ENCODE data around the gene CCDC60. TPM values are rescaled to one million over a fixed set of nuclear protein-coding genes. Genes with fewer than 3 reads are reported as not detected.

Gene CCDC60
- total and polyA plus RNA-seq, 8 donors, result 4.1 TPM; not detected in 7

DNA sequence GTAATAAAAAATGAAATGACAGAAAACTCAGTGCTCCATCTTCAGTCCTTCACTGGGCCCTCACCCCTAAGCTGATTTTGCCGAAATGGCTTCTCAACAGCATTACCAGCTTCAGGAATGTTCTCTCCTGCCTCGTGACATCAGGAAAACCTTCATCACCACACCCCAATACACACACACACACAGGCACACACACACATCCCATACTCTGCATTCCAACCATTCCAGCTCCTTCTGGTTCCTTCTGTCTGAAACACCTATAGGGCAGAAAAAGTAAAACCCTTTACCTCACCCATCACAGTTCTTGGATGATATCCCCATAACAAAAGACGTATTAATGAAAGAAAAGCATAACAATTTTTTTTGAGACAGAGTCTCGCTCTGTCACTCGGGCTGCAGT lies 75.9 kb downstream of the CCDC60 start:
- no peak for TF ChIP-seq POLR2AphosphoS5 (IDR thresholded peaks at IDR 0.05)
- TF ChIP-seq, protein P1, sequence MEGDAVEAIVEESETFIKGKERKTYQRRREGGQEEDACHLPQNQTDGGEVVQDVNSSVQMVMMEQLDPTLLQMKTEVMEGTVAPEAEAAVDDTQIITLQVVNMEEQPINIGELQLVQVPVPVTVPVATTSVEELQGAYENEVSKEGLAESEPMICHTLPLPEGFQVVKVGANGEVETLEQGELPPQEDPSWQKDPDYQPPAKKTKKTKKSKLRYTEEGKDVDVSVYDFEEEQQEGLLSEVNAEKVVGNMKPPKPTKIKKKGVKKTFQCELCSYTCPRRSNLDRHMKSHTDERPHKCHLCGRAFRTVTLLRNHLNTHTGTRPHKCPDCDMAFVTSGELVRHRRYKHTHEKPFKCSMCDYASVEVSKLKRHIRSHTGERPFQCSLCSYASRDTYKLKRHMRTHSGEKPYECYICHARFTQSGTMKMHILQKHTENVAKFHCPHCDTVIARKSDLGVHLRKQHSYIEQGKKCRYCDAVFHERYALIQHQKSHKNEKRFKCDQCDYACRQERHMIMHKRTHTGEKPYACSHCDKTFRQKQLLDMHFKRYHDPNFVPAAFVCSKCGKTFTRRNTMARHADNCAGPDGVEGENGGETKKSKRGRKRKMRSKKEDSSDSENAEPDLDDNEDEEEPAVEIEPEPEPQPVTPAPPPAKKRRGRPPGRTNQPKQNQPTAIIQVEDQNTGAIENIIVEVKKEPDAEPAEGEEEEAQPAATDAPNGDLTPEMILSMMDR (IDR thresholded peaks at IDR 0.05), result no peak
- TF ChIP-seq POLR2A (IDR thresholded peaks at IDR 0.05), result no peak
- no peak for TF ChIP-seq EP300 (IDR thresholded peaks at IDR 0.05)
- no peaks in the 10 kb centered on the region for H3K36me3 ChIP-seq
- no peak overlapping the region for H3K27ac ChIP-seq
- H3K9me3 ChIP-seq, result no peaks in the 10 kb centered on the region
- no peak overlapping the region for H3K4me3 ChIP-seq
- H3K27me3 ChIP-seq, result peaks cover 0 to 10% (median 0%) of the 10 kb centered on the region in 3 donors
- peaks cover 4 to 14% (median 9%) of the 10 kb centered on the region in 4 donors for H3K4me1 ChIP-seq
- intact Hi-C loops (cut with DNase I; ENCODE audit: low total_unique reads), result loop anchor here (5.0 kb wide), 1 partner anchor 293 kb away; no protein-coding TSS in a partner anchor
- no peak for DNase-seq
- 65 to 74% (median 67%) methylated on average over 5 of the region's 5 CpGs for WGBS, 5 donors

GRCh38 chr12:119412306-119412705 lies 77.8 kb downstream of the CCDC60 start:
- TF ChIP-seq POLR2A (IDR thresholded peaks at IDR 0.05), result no peak
- TF ChIP-seq, protein P1 (IDR thresholded peaks at IDR 0.05), result no peak
- TF ChIP-seq EP300 (IDR thresholded peaks at IDR 0.05), result no peak
- no peak for TF ChIP-seq POLR2AphosphoS5 (IDR thresholded peaks at IDR 0.05)
- WGBS, 5 donors, result 18 to 39% (median 34%) methylated on average over 4 of the region's 4 CpGs
- Histone ChIP-seq H3K36me3 (no peaks in the 10 kb centered on the region), H3K27ac (no peak overlapping the region), H3K4me1 (peaks cover 4 to 14% (median 9%) of the 10 kb centered on the region in 4 donors), H3K4me3 (no peak overlapping the region), H3K27me3 (peaks cover 0 to 10% (median 0%) of the 10 kb centered on the region in 3 donors), H3K9me3 (no peaks in the 10 kb centered on the region)
- DNase-seq, result no peak
- intact Hi-C loops (cut with DNase I; ENCODE audit: low total_unique reads), result loop anchor here (5.0 kb wide), 1 partner anchor 295 kb away; no protein-coding TSS in a partner anchor

DNA sequence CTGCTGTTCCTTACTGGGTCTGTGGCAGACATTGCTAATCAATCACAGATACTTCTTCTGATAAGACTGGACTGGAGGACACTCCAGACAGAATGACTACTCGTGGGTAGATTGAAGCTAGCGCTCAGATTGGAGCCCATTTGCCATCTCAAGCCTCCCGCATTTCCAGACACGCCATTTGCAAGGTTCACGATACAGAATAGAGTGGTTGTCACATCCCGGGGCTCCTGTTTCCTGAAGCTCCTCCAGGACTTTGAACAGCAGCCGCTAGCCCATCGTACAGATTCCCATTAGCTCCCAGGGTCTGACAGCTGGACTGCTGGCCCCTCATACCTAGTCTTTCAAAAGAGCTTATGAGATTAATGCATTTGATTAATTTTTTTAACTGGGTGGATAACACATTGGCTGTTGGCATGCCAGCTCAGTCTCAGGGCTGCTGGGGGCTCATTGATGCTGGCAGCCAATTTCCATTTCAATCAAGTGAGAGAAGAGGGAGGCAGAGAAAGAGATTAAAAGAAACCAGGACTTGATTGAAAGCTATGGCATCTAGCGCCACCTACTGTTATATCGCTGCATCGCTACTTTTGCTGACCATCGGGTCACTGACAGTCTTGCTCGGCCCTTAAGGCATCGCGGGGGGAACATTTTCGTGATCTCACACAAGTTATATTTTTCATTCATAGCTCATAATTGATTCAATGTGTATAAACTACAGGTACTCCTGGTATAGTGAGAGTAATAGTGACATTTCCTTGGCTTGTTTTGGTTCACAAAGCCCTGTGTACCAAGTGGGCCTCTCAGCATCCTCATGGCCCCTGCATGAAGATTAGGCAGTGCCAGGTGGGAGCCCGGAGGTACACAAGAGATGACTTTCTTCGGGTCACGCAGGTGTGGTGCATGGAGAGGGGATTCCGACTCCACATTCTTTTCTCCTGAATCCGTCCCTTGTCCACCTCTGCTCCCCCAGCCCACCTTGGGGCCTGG lies 78.6 kb downstream of the CCDC60 start:
- Histone ChIP-seq H3K36me3 (no peaks in the 10 kb centered on the region), H3K9me3 (no peaks in the 10 kb centered on the region), H3K4me3 (no peak overlapping the region), H3K27ac (no peak overlapping the region), H3K27me3 (peaks cover 0 to 10% (median 0%) of the 10 kb centered on the region in 3 donors), H3K4me1 (peaks cover 4 to 14% (median 7%) of the 10 kb centered on the region in 4 donors)
- WGBS, 5 donors, result 34 to 36% (median 34%) methylated on average over 21 of the region's 21 CpGs
- TF ChIP-seq, protein P1 (IDR thresholded peaks at IDR 0.05), result peak in 5 of 7 experiments; percentile 67 to 84 (median 81)
- no peak for TF ChIP-seq POLR2AphosphoS5 (IDR thresholded peaks at IDR 0.05)
- intact Hi-C loops (cut with DNase I; ENCODE audit: low total_unique reads), result loop anchor here (5.0 kb wide), 1 partner anchor 296 kb away; no protein-coding TSS in a partner anchor
- peak; percentile 68 to 86 for DNase-seq

GRCh38 chr12:119415714-119416113 lies 81.2 kb downstream of the CCDC60 start:
- no peak overlapping the region for H3K4me3 ChIP-seq
- no peak overlapping the region for H3K27ac ChIP-seq
- no peaks in the 10 kb centered on the region for H3K36me3 ChIP-seq
- no peaks in the 10 kb centered on the region for H3K9me3 ChIP-seq
- no peak for DNase-seq
- peaks cover 4 to 14% (median 7%) of the 10 kb centered on the region in 4 donors for H3K4me1 ChIP-seq
- H3K27me3 ChIP-seq, result peaks cover 0 to 10% (median 0%) of the 10 kb centered on the region in 3 donors
- TF ChIP-seq POLR2AphosphoS5 (IDR thresholded peaks at IDR 0.05) (no peak), EP300 (IDR thresholded peaks at IDR 0.05) (no peak), POLR2A (IDR thresholded peaks at IDR 0.05) (no peak)
- TF ChIP-seq, protein P1 (IDR thresholded peaks at IDR 0.05), result no peak
- 36 to 66% (median 45%) methylated on average over 3 of the region's 3 CpGs for WGBS, 5 donors
- intact Hi-C loops (cut with DNase I; ENCODE audit: low total_unique reads), result no loop called here

Measured in stomach (tissue), 9 donors.